ENCODE measurements around the gene EFNA5.

DNA sequence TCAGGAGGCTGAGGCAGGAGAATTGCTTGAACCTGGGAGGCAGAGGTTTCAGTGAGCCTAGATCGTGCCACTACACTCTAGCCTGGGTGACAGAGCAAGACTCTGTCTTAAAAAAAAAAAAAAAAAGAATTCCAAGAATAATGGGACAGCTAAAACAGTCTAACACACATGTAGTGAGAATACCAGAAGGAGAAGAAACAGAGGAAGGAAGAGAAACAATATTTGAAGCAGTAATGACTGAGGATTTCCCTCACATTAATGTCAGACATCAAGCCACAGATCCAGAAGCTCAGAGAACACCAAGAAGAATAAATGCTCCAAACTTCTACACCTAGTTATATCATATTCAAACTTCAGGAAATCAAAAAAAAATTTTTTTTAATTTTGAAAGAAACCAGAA, 47.1 kb upstream of the EFNA5 start:
- no peak for TF ChIP-seq YY1 (IDR thresholded peaks at IDR 0.05; ENCODE audit: extremely low read depth, insufficient replicate concordance, low read depth, low read length)
- TF ChIP-seq CTCF (IDR thresholded peaks at IDR 0.05 in 2 of 3, conservative IDR thresholded peaks at IDR 0.05 in 1 of 3; ENCODE audit: borderline replicate concordance in 1 of 3, insufficient read depth in 1 of 3, low read depth in 2 of 3, low read length in 2 of 3): no peak
- TF ChIP-seq RAD21 (IDR thresholded peaks at IDR 0.05; ENCODE audit: low read depth): no peak
- no peak for TF ChIP-seq CEBPB (IDR thresholded peaks at IDR 0.05; ENCODE audit: low read depth)
- no peak for TF ChIP-seq ELF1 (IDR thresholded peaks at IDR 0.05; ENCODE audit: borderline replicate concordance, low read depth)
